Testis (tissue), 3 donors: ENCODE results near the gene TCF7L1. TPM values are rescaled to one million over a fixed set of nuclear protein-coding genes. Genes with fewer than 3 reads are reported as not detected.
A peak's percentile ranks its signal among the peaks of the same experiment; 100 is the strongest.

Source experiments
- DNase-seq: peaks from one replicate; pipeline ENCODE4 v3.0.0-alpha.2; 2019
- H3K27ac ChIP-seq, 2 donors: fragments of 200-600 bp; sonication (generic); one replicate each; pipeline ENCODE4 v1.5.1; 2019
- H3K27me3 ChIP-seq: fragments of 200-600 bp; sonication (generic); one replicate; pipeline ENCODE4 v1.5.1; 2019
- H3K36me3 ChIP-seq: fragments of 200-600 bp; sonication (generic); one replicate; pipeline ENCODE4 v1.5.1; 2017; ENCODE audit warnings: low read depth; ENCODE audit errors: missing control alignments
- H3K4me1 ChIP-seq: fragments of 200-600 bp; sonication (generic); one replicate; pipeline ENCODE4 v1.5.1; 2019
- H3K4me3 ChIP-seq, 2 donors: fragments of 200-600 bp; sonication (generic); one replicate each; pipeline ENCODE4 v1.5.1; 2017 to 2019
- H3K9me3 ChIP-seq: fragments of 200-600 bp; sonication (generic); one replicate; pipeline ENCODE4 v1.5.1; 2017
- POLR2A ChIP-seq: fragments of 450-650 bp; IDR thresholded peaks from one replicate; pipeline ENCODE4 v1.6.1; 2017; ENCODE audit warnings: antibody characterized with exemption, mild to moderate bottlenecking, moderate library complexity
- WGBS, 2 donors: methylation state at CpG; one replicate each; pipeline ENCODE4 v1.1.5; 2018; 5-methylcytosine and 5-hydroxymethylcytosine counted together
- intact Hi-C: fragments of 100-400 bp; cut with DNase I; formaldehyde crosslinking; loops from one replicate; pipeline ENCODE4 v1.15.1; 2023; ENCODE audit warnings: low total_unique reads
- polyA plus RNA-seq: library from polyadenylated mRNA; stranded (reverse); fragments of 350-450 nt; fragmentation: Illumina TruSeq; extraction: RNeasy Lipid Tissue Mini Kit (QIAGEN cat#74804); gene quantifications from one replicate; pipeline ENCODE4 v1.2.3, GENCODE V29; 2014; ENCODE audit warnings: low read depth, low replicate concordance; ENCODE audit not compliant: insufficient read depth
- total RNA-seq, 2 donors: library from RNA; depleted of rRNA; stranded (reverse); fragments of >200 nt; gene quantifications; one replicate each; pipeline ENCODE4 v1.2.3, GENCODE V29; 2016
- TF ChIP-seq, protein P1 (sequence below), 3 experiments: fragments of 450-650 bp in 2 of 3; fragments of 200-600 bp in 1 of 3; sonication (generic) in 1 of 3; IDR thresholded peaks; one replicate each; pipeline ENCODE4 v1.5.1; 2016 to 2019; ENCODE audit warnings: antibody characterized with exemption in 3 of 3, mild to moderate bottlenecking in 2 of 3, moderate library complexity in 1 of 3

Gene TCF7L1
- total and polyA plus RNA-seq, 3 donors from 2014 or later: 6.7 to 11.9 (median 6.7) TPM

- Histone ChIP-seq H3K36me3 (no peaks in the 10 kb centered on the region), H3K9me3 (no peaks in the 10 kb centered on the region), H3K4me1 (peaks cover 13% of the 10 kb centered on the region), H3K27ac (peak overlapping the region; percentile 71 to 86), H3K4me3 (peak overlapping the region; percentile 55 to 79), H3K27me3 (no peaks in the 10 kb centered on the region)
- TF ChIP-seq, protein P1, sequence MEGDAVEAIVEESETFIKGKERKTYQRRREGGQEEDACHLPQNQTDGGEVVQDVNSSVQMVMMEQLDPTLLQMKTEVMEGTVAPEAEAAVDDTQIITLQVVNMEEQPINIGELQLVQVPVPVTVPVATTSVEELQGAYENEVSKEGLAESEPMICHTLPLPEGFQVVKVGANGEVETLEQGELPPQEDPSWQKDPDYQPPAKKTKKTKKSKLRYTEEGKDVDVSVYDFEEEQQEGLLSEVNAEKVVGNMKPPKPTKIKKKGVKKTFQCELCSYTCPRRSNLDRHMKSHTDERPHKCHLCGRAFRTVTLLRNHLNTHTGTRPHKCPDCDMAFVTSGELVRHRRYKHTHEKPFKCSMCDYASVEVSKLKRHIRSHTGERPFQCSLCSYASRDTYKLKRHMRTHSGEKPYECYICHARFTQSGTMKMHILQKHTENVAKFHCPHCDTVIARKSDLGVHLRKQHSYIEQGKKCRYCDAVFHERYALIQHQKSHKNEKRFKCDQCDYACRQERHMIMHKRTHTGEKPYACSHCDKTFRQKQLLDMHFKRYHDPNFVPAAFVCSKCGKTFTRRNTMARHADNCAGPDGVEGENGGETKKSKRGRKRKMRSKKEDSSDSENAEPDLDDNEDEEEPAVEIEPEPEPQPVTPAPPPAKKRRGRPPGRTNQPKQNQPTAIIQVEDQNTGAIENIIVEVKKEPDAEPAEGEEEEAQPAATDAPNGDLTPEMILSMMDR (IDR thresholded peaks at IDR 0.05): no peak
- no peak for TF ChIP-seq POLR2A
- 1 to 3% methylated on average over 25 to 43 of the region's 45 CpGs for WGBS, 2 donors
- intact Hi-C loops: loop anchor here (5.0 kb wide), 1 partner anchor 143 kb away; no protein-coding TSS in a partner anchor
- DNase-seq: peak; percentile 56
These were observed 1.2 kb downstream of the TCF7L1 start for GRCh38 chr2:85134255-85134895.

GRCh38 chr2:85134896-85135659 lies 1.9 kb downstream of the TCF7L1 start:
- no peaks in the 10 kb centered on the region for H3K36me3 ChIP-seq
- H3K9me3 ChIP-seq: no peaks in the 10 kb centered on the region
- 34 to 38% methylated on average over 31 to 46 of the region's 46 CpGs for WGBS, 2 donors
- peaks cover 13% of the 10 kb centered on the region for H3K4me1 ChIP-seq
- H3K27me3 ChIP-seq: no peaks in the 10 kb centered on the region
- no peak for DNase-seq
- intact Hi-C loops: loop anchor here (5.0 kb wide), 1 partner anchor 142 kb away; no protein-coding TSS in a partner anchor
- H3K4me3 ChIP-seq: peak overlapping the region; percentile 55 to 79
- no peak for TF ChIP-seq POLR2A
- TF ChIP-seq, protein P1 (IDR thresholded peaks at IDR 0.05): no peak
- peak overlapping the region; percentile 71 to 86 for H3K27ac ChIP-seq

DNA sequence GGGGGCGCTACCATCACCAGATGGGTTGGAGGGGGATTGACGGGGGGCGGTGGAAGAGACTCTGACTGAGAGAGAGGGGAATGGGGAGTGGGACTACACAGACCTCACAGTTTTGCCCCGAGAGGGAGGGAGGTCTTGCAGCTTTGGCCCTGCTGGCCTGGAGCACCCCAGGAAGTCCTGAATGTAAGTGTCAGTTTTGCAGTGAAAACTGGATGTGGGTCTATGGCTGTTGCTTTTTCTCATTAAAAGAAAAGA lies 2.4 kb downstream of the TCF7L1 start:
- 54 to 75% methylated on average over 4 of the region's 4 CpGs for WGBS, 2 donors
- H3K4me1 ChIP-seq: peaks cover 13% of the 10 kb centered on the region
- no peak for DNase-seq
- H3K9me3 ChIP-seq: no peaks in the 10 kb centered on the region
- H3K4me3 ChIP-seq: no peak overlapping the region
- H3K36me3 ChIP-seq: no peaks in the 10 kb centered on the region
- intact Hi-C loops: no loop called here
- TF ChIP-seq, protein P1 (IDR thresholded peaks at IDR 0.05): no peak
- TF ChIP-seq POLR2A: no peak
- no peaks in the 10 kb centered on the region for H3K27me3 ChIP-seq
- no peak overlapping the region for H3K27ac ChIP-seq

DNA sequence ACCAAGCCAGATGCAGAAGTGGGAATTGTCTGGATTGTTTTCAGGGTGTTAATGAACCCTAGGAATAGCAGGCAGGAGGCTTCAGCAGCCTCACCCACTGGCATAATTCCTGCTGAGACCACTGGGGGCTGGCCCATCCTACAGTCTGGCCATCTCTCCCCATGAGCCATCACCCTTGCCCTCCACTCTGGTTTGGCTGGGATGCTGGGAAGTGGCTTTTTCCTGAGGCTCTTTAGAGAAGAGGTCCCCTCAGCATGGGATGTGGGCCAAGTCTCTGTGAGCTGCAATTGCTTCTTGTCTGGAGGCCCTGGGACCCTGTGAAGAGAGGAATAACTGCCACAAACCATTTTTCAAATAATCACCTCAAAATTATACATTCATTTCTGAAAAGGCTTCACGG lies 4.0 kb downstream of the TCF7L1 start:
- peaks cover 7% of the 10 kb centered on the region for H3K4me1 ChIP-seq
- intact Hi-C loops: no loop called here
- WGBS, 2 donors: 57 to 100% methylated on average over 1 of the region's 1 CpG
- no peaks in the 10 kb centered on the region for H3K36me3 ChIP-seq
- peak overlapping the region in 1 of 2 donors; percentile 24 for H3K27ac ChIP-seq
- H3K9me3 ChIP-seq: no peaks in the 10 kb centered on the region
- no peak overlapping the region for H3K4me3 ChIP-seq
- TF ChIP-seq, protein P1 (IDR thresholded peaks at IDR 0.05): no peak
- no peak for TF ChIP-seq POLR2A
- no peak for DNase-seq
- no peaks in the 10 kb centered on the region for H3K27me3 ChIP-seq
